Keratinocyte (primary cell): ENCODE measurements around the gene LRP3. TPM values are rescaled to one million over a fixed set of nuclear protein-coding genes. Genes with fewer than 3 reads are reported as not detected.

Source experiments
- DNase-seq: peaks from one replicate; pipeline ENCODE4 v3.0.0-alpha.2; 2011; ENCODE audit warnings: low read depth, missing footprints, low spot score
- FAIRE-seq: peaks from 2 replicates; lab custom pipeline; 2011; peaks lifted over from hg19 to GRCh38; lab: Jason Lieb, UNC
- H2AFZ ChIP-seq: 2 replicates; pipeline ENCODE4 v1.6.0; 2012; ENCODE audit warnings: low read length, control low read depth, inconsistent platforms; ENCODE audit not compliant: control insufficient read depth
- H3K27ac ChIP-seq: 2 replicates; pipeline ENCODE4 v1.5.1; 2011; ENCODE audit warnings: low read length; ENCODE audit not compliant: control insufficient read depth, insufficient read depth
- H3K27me3 ChIP-seq: 3 replicates; pipeline ENCODE4 v1.6.0; 2011; ENCODE audit warnings: low read length; ENCODE audit not compliant: control insufficient read depth, insufficient read depth; ENCODE audit errors: extremely low read depth
- H3K36me3 ChIP-seq, 2 experiments: 2 replicates in 1 of 2; 3 replicates in 1 of 2; pipeline ENCODE4 v1.5.1; 2011; ENCODE audit warnings: low read length in 2 of 2, mild to moderate bottlenecking in 1 of 2; ENCODE audit not compliant: control insufficient read depth in 2 of 2, insufficient read depth in 2 of 2; ENCODE audit errors: extremely low read depth in 1 of 2
- H3K4me1 ChIP-seq: 3 replicates; pipeline ENCODE4 v1.5.1; 2011; ENCODE audit warnings: low read length; ENCODE audit not compliant: control insufficient read depth, insufficient read depth; ENCODE audit errors: extremely low read depth
- H3K4me2 ChIP-seq: 3 replicates; pipeline ENCODE4 v1.6.0; 2011; ENCODE audit warnings: low read depth, low read length; ENCODE audit not compliant: control insufficient read depth, insufficient read depth; ENCODE audit errors: extremely low read depth
- H3K4me3 ChIP-seq, 3 experiments: fragments of 200-600 bp in 1 of 3; sonication (generic) in 1 of 3; 2 replicates in 2 of 3; 3 replicates in 1 of 3; pipeline ENCODE4 v1.5.1; 2011 to 2016; ENCODE audit warnings: low read length in 3 of 3, mild to moderate bottlenecking in 3 of 3, control low read depth in 2 of 3, inconsistent platforms in 1 of 3, low read depth in 1 of 3, mixed read lengths in 1 of 3, mixed run types in 1 of 3, moderate library complexity in 1 of 3; ENCODE audit not compliant: control insufficient read depth in 2 of 3, insufficient read depth in 2 of 3; ENCODE audit errors: extremely low read depth in 1 of 3
- H3K79me2 ChIP-seq: 2 replicates; pipeline ENCODE4 v1.6.0; 2012; ENCODE audit warnings: low read length; ENCODE audit not compliant: control insufficient read depth, insufficient read depth
- H3K9ac ChIP-seq: 3 replicates; pipeline ENCODE4 v1.6.0; 2011; ENCODE audit warnings: low read length; ENCODE audit not compliant: control insufficient read depth, insufficient read depth; ENCODE audit errors: extremely low read depth
- H3K9me1 ChIP-seq: 3 replicates; pipeline ENCODE4 v1.6.0; 2011; ENCODE audit warnings: low read length; ENCODE audit not compliant: control insufficient read depth, insufficient read depth; ENCODE audit errors: extremely low read depth
- H3K9me3 ChIP-seq: 2 replicates; pipeline ENCODE4 v1.5.1; 2012; ENCODE audit warnings: low read depth, low read length; ENCODE audit not compliant: control insufficient read depth
- H4K20me1 ChIP-seq: 3 replicates; pipeline ENCODE4 v1.6.0; 2011; ENCODE audit warnings: low read length; ENCODE audit not compliant: control insufficient read depth, insufficient read depth; ENCODE audit errors: extremely low read depth
- CTCF ChIP-seq, 3 experiments: IDR thresholded peaks in 1 of 3; conservative IDR thresholded peaks in 1 of 3; optimal IDR thresholded peaks in 1 of 3; 2 replicates in 2 of 3; 3 replicates in 1 of 3; pipeline versions ENCODE3 to v1.5.1; 2011; ENCODE audit warnings: low read length in 3 of 3, mild to moderate bottlenecking in 3 of 3, moderate library complexity in 2 of 3, control low read depth in 1 of 3, inconsistent platforms in 1 of 3; ENCODE audit not compliant: insufficient read depth in 2 of 3; ENCODE audit errors: extremely low read depth in 1 of 3
- EZH2 ChIP-seq: IDR thresholded peaks from one replicate; pipeline ENCODE4 v1.6.1; 2012; ENCODE audit warnings: inconsistent platforms, mild to moderate bottlenecking, low read length, moderate library complexity
- dilution Hi-C: fragments of 300-500 bp; cut with MboI; formaldehyde crosslinking; loops from one replicate; pipeline ENCODE4 v1.7.0; 2020; ENCODE audit warnings: low sequenced_read_pairs; ENCODE audit not compliant: extremely low pct_ligation_motif_present
- polyA plus RNA-seq, 5 experiments: library from polyadenylated mRNA; depleted of rRNA in 3 of 5; stranded (reverse) in 3 of 5; stranded (forward) in 1 of 5; unstranded in 1 of 5; fragments of >200 nt; gene quantifications; 1 replicate in 1 of 5; 2 replicates in 3 of 5; 3 replicates in 1 of 5; pipeline versions ENCODE4 v1.2.1 to v1.2.3, GENCODE V29; 2011 to 2012; ENCODE audit warnings: missing spikeins in 2 of 5, low read depth in 1 of 5, low replicate concordance in 1 of 5

LRP3 gene
- polyA plus RNA-seq, 1 donor (not counting 4 experiments of a cell fraction or from before 2014, with no cell fraction given) = 5.0 TPM

GRCh38 chr19:33147538-33147937, 46.6 kb upstream of the LRP3 start:
- no peak for FAIRE-seq
- dilution Hi-C loops = no loop called here

GRCh38 chr19:33150852-33151518, 43.1 kb upstream of the LRP3 start:
- no peak for DNase-seq
- no peaks in the 10 kb centered on the region for H3K36me3 ChIP-seq

More at GRCh38 chr19:33147538-33147937, 46.6 kb upstream of the LRP3 start:
- Histone ChIP-seq H2AFZ (no peak overlapping the region), H3K4me3 (no peak overlapping the region), H4K20me1 (no peaks in the 10 kb centered on the region), H3K27me3 (no peaks in the 10 kb centered on the region), H3K9me3 (no peaks in the 10 kb centered on the region), H3K9ac (no peak overlapping the region), H3K9me1 (no peaks in the 10 kb centered on the region), H3K27ac (no peak overlapping the region), H3K36me3 (no peaks in the 10 kb centered on the region), H3K4me1 (no peaks in the 10 kb centered on the region), H3K79me2 (no peaks in the 10 kb centered on the region), H3K4me2 (no peak overlapping the region)
- DNase-seq = no peak
- TF ChIP-seq CTCF (optimal IDR thresholded peaks at IDR 0.05 in 1 of 3, IDR thresholded peaks at IDR 0.05 in 1 of 3, conservative IDR thresholded peaks at IDR 0.05 in 1 of 3; ENCODE audit: extremely low read depth in 1 of 3, insufficient read depth in 2 of 3, low read length in 3 of 3) (no peak), EZH2 (no peak)

More at GRCh38 chr19:33150852-33151518, 43.1 kb upstream of the LRP3 start:
- Histone ChIP-seq H3K79me2 (no peaks in the 10 kb centered on the region), H3K4me1 (no peaks in the 10 kb centered on the region), H3K9ac (no peak overlapping the region), H4K20me1 (no peaks in the 10 kb centered on the region), H3K4me3 (no peak overlapping the region), H3K9me3 (no peaks in the 10 kb centered on the region), H3K4me2 (no peak overlapping the region), H2AFZ (no peak overlapping the region), H3K27me3 (no peaks in the 10 kb centered on the region), H3K27ac (no peak overlapping the region), H3K9me1 (no peaks in the 10 kb centered on the region)
- TF ChIP-seq EZH2 (no peak), CTCF (optimal IDR thresholded peaks at IDR 0.05 in 1 of 3, IDR thresholded peaks at IDR 0.05 in 1 of 3, conservative IDR thresholded peaks at IDR 0.05 in 1 of 3; ENCODE audit: extremely low read depth in 1 of 3, insufficient read depth in 2 of 3, low read length in 3 of 3) (no peak)
- no peak for FAIRE-seq
- dilution Hi-C loops = no loop called here
